ENCODE data around the gene AFAP1.

- TF ChIP-seq CTCF (conservative IDR thresholded peaks at IDR 0.05; ENCODE audit: low read length) (no peak), EZH2phosphoT487 (IDR thresholded peaks at IDR 0.05; ENCODE audit: borderline replicate concordance, low read depth, low read length) (no peak)
Measured at GRCh38 chr4:7981738-7982394, 42.2 kb upstream of the AFAP1 start.
